Activated CD8-positive, alpha-beta memory T cell treated with anti-CD3 and anti-CD28 coated beads, Interleukin-2, amount 50 U/mL, for 1 hour (primary cell): ENCODE measurements around the gene MSANTD2.

ENCODE experiments used
- DNase-seq: peaks from one replicate; pipeline ENCODE4 v3.0.0-alpha.2; 2020; ENCODE audit errors: extremely low read depth

Gene MSANTD2

DNA sequence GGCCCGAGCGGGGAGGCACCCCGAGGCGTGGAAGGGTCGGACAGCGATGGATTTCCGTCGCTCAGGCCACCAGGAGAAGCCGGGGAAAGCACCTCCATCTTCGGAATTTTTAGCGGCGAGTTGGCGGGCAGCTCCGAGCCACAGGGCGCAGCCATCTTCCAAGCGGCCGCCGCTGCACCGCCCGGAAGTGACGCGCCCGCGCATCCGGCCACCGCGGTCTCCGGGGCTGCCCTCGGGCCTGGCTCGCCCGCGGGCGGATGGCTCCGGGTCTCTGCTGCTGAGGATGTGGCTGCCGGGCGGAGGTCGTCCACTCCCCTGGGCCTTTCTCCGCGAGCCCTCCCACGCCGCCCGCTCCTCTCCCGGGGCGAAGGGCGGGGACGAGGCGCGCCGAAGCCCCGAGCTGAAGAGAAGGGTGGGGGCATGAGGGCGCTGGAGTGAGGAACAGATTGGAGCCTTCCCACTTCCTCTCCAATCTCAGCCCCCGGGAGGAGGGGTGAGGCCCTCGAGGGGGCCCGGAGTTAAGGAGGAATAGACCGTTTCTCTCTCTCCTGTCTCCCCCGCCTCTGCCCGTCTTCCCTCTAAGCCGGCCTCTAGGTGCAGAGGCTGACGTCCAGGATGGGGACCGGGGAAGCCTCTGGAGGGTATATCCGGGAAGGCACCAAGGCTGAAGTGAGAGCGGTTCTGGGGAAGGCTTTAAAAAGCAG, at the start of gene MSANTD2:
Gene MSANTD2, minus strand, starts transcription at position 181 of the 704 bp plus-strand sequence. Its CDS starts 26 bp downstream, at position 155.
- DNase-seq = peak; percentile 17

DNA sequence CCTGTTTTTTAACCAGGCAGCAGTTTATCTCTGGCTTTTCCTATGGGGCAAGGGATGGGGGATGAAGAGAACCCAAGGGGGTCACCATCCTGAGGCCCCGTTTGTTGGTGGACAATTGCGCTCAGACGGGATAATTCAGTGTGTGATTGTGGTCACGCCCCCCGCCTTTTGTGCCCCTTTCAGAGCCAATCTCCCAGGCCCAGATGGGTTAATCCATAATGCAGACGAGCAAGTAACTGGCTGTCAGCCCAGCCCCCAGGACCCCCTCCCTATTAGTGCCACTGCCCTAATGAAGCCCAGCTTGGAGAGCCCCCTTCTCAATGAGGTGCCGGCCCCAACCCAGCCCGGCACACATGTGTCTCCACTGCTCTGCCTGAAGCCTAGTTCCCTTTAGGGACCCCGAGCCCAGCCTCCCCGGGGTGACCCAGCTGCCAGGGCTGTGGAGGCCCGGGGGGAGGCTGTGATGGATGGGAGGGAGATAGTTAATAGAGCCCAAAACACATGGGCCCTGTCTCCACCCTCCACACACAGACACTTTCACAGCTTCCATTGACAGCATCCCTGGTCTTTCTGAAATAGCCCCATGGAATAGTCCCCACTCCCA, 46.0 kb upstream of the MSANTD2 start:
- no peak for DNase-seq

DNA sequence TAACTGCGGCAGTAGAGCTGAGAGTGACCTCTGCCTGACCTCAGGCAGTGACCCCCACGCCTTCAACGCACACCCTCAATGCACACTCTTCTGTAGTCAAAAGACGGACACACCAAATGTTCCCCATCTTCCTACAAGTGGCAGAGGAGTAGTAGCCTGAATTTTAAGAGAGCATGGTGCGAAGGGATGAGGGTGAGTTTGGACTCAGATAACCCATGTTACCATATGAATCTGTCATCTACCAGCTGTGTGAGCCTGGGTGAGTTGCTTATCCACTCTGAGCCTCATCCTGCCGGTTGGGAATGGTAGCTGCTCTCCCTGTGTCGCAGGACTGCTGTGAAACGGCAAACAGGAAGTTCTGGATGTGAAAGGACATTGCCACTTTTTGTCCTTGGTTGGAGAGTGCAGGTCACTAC, 44.5 kb upstream of the MSANTD2 start:
- no peak for DNase-seq

DNA sequence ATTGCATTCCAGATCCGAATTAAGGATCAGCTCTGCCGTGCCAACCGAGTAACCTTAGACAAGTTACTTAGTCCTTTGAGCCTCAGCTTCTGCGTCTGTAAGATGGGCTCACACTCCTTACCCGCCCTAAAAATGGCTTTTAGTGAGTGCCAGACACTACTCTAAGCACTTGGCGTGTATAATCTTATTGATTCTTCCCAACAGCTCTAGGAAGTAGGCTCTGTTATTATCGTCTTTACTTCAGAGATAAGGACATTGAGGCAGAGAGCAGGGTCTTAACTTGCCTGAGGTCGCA, 43.4 kb upstream of the MSANTD2 start:
- no peak for DNase-seq

DNA sequence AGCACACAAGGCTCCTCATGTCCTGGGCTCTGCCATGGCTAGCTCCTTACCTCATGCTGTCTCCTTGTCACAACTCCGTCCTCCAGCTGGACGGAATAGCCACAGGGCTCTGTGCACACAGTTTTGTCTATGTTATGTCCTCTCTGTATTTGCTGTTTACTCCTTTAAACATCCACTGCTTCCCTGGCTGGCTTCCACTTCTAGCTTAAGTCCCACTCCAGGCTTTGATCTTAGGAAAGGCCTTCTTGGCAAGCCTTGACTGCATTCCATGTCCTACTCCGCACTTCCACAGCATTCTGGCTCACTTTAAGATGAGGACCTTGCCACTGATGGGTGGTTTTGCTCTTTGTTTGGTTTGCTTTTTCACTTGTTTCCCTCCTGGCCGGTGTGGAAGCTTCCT, 42.1 kb upstream of the MSANTD2 start:
- no peak for DNase-seq

DNA sequence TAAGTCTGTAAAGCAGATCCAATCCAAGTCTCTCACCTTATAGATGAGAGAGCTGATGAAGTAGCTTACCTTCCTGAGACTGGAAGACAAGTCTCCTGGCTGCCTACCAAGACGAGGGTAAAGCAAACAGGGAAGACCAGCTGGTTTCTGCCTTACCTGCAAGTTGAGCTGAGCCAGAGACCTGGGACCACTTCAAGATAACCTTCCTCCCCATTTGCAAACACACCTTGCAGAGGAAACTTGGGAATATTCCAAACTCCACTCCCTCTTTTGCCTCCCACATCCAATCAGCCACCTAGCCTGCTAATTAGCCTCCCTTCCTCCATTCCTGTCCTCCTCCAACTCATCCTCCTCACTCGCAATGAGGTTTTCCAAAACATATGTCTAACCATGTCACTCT, 41.6 kb upstream of the MSANTD2 start:
- no peak for DNase-seq

DNA sequence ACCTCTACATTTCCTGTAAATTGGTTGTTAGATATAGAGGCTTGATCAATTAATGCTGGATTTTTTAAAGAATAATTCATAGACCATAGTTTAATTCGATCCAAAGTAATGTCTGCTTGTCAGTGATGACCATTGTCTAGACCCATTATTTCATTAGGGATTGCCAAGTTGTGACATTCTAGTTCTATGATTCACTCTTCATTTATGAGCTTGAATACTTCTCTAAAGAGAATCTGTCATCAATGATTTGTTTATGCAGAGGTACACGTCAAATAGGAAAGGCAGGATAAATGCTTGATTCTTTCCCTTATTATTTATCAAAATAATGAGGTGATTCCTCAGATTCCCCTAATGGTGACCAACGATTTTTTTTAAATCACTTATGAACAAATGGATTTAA, 41.0 kb upstream of the MSANTD2 start:
- no peak for DNase-seq

DNA sequence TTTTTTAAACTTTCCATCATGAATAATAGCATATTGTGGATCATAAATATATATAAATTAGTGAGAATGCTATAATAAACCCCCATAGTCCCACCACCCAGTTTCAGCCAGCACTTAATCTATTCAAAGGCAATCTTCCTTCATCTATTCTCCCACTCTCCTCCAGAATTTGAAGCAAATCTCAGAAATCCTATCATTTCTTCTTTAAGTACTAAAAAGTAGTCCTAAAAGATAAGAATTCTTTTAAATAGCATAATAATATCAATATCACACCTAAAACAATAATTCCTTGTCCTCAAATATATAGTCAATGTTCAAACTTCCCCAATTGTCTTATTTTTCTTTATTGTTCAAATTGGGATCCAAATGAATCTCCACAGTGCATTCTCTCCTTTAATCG, 40.5 kb upstream of the MSANTD2 start:
- no peak for DNase-seq

DNA sequence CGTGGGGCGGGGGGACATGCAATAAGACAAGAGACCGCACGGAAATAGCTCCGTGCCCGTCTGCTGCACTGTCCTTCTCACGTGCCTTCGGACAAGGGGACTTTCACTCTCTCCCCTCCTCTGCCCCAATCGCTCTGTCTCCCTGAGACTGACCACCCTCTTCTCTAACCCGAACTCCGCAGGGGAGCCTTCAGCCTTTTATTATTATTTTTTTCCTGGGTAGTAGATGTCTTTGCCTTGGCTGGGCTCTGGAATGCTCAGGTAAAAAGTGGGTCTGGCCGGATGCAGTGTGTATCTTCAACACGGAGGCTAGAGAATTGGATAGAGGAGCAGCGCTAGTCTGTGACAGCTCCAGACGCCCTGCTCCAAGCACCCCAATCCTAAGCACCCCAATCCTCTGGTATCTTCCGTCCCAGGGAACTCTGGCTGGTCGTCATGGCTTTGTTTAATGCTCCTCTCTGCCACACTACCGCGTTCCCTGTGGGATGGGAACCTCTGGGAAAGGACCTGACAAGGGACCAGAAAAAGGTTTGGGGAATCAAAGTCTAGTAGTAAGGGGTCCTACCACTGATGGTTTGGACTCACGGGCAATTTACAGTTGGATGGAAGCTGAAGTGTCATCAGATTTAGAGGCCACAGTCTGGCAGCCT, 39.9 kb upstream of the MSANTD2 start:
- DNase-seq = no peak

DNA sequence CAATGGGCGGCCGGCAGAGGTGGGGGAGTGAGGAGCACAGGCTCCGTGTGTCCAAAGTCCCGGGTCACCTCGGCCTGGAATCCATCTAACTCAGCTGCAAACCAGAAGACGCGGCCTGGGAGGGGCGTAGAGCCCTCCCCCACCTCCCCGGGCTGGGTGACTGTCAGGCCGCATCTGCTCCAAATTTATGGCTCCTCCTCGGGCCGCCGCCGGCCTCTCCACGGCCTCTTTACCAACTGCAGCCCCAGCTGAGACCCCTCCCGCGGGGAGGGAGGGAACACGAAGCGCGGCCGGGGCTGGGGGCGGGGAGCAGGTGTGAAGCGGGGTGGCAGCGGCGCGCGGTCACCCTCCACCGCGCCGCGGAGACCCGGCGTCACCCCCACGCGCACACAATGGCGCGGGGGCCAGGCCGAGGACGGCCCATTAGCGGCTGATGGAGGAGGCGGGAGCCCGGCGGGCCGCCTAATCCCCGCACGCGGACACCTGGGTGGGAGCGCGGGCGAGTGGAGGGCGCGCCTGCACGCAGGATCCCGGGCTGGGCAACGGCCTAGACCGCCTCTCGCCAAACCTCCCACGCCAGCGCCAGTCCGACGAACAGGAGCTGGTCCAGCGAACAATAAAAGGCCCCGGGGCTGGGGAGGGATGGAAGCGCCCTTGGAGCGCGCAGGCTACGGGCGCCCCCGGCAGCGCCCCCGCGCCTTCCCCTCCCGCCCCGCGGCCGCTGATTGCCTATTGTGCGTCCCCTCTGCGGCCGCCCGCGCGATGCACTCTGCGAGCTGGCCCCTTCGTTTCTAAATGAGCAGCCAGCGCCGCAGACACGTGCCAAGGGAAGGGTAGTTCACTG, 39.1 kb upstream of the MSANTD2 start:
- no peak for DNase-seq

DNA sequence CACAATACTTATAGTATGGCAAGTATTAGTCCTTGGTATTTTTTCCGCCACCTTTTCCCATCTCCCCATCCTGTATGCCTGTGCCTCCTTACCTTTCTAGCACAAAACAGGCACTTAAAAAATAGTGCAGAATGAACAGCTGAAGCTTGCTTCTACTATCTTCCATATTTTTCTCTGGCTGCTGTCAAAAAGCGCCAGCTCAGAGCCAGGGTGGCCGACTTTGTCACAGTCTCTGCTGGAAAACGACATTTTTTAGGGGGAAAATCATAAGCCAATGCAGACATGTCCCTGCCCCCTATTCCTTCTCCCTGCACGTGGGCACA, 38.6 kb upstream of the MSANTD2 start:
- DNase-seq = no peak

DNA sequence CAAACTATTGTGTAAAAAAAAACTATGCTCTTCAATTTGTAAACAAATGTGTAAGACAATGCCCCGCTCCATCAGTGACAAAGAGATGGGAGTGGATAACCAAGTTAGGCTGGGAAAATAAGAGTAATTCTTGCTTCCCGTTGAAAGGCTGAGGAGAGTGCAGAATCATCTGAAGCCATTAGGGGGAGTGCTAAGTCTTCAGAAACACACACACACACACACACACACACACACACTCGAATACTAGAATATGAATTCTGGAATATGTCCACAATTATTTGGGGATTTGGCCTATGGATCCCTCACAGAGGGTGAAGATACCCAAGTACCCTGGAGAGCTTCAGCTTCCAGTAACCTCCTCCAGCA, 37.3 kb upstream of the MSANTD2 start:
- no peak for DNase-seq

DNA sequence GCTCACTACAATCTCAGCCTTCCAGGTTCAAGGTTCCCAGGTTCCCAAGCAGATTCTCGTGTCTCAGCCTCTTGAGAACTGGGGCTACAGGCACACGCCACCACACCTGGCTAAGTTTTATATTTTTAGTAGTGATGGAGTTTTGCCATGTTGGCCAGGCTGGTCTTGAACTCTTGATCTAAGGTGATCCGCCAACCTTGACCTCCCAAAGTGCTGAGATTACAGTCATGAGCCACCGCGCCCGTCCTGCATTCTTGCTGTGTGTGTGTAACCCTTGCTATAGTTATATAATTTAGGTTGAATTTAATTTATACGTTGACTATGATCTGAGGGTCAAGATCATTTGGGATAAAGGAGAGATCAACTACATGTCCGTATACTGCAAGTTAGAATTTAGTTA, 35.7 kb upstream of the MSANTD2 start:
- no peak for DNase-seq

DNA sequence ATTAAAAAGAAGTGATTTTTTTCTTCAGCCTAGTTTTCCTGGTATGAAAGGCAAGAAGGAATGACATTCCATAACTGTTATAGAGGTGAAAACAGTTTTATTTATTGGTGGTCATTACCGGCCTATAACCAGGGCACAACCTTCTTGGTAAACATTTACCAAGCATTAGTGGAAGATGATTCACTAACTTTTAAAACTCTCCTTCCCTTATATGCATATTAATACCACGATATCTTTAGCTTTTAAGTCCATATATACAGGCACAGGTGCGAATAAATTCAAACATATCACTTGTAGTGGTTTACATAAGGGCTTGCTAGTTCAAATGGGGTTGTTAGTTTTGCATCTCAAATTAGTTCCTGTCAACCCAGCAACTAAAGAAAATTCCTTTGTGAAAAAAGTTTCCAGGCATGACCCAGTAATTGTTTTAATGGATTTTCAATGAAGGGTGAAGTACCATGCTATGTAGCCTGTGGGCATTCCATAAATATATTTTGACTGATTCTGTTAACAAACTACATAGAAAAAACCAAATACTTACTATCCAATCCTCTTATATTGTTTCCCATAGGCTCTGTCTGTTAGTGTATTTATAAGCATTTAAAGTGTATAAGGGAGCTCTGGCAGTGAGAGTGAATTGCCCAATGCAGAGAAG, 34.4 kb upstream of the MSANTD2 start:
- DNase-seq = no peak

DNA sequence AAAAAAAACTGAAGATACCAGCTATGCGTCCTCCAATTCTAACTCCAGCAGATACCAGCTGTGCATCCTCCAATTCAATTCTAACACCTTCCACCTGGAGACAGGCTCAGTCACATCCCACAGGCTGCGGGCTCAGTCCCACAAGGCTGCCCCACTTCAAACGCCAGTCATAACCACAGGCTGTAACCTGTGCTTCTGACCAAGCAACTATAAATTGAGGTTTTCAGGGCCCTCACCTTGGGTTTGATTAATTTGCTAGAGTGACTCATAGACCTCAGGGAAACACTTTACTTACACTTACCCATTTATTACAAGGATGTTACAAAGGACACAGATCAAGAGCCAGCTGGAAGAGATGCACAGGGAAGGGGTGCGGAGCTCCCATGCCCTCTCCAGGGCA, 32.4 kb upstream of the MSANTD2 start:
- DNase-seq = no peak

DNA sequence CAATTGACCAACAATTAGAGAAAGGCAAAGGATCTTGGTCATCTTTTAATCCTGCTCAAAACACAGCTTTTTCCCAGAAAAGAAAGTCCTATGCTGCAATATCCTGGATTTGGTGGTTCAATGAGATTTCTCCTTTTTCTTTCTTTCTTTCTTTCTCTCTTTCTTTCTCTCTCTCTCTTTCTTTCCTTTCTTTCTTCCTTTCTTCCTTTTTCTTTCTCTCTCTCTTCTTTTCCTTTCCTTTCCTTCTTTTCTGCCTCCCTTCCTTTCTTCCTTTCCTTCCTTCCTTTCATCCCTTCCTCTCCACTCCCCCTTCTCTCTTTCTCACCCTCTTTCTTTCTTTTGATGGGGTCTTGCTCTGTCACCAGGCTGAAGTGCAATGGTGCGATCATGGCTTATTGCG, 31.7 kb upstream of the MSANTD2 start:
- no peak for DNase-seq

DNA sequence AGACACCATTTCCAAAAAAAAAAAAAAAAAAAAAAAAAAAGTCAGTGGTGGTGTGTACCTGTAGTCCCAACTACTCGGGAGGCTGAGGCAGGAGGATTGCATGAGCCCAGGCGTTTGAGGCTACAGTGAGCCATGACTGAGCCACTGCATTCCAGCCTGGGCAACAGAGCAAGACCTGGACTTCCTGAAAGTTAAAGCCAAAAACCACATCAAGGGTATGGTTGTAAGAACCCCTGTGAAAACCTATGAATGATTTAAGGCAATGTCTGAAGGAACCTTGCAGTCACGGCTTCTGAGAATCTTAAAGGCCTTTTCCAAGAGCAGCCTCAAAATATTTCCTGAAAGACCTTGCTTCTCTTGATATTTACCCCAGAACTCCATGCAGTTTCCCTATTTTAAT, 30.5 kb upstream of the MSANTD2 start:
- DNase-seq = no peak

DNA sequence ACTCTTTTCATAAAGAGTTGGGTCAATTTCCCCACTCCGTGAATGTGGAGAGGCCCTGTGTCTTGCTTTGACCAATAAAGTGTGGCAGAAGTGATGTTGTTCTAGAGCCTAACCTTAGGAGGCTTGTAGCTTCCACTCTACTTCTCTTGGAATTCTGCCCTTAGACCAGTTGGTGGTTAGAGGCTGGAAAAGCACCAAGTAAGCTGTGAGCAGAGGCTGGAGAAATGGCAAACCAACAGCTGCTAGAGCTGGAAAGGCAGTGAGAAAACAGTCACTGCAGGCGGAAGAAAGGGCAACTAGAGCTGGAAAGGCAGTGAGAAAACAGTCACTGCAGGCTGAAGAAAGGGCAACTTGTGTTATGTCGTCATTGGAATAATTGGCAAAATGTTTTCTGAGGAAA, 29.8 kb upstream of the MSANTD2 start:
- no peak for DNase-seq

DNA sequence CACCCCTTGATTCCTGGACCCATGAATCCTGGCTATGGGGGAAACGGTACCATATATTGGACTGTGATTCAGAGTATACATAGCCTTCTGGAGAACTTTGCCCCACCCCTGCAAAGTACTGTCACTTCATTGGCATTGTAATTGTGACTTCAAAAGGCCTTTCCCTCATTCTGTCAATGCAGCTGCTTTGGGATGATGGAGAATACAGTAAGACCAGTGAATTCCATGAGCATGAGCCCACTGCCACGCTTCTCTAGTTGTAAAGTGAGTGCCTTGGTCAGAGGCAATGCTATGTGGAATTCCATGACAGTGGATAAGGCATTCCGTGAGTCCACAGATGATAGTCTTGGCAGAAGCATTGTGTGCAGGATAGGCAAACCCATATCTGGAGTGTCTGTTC, 25.7 kb upstream of the MSANTD2 start:
- DNase-seq = no peak

DNA sequence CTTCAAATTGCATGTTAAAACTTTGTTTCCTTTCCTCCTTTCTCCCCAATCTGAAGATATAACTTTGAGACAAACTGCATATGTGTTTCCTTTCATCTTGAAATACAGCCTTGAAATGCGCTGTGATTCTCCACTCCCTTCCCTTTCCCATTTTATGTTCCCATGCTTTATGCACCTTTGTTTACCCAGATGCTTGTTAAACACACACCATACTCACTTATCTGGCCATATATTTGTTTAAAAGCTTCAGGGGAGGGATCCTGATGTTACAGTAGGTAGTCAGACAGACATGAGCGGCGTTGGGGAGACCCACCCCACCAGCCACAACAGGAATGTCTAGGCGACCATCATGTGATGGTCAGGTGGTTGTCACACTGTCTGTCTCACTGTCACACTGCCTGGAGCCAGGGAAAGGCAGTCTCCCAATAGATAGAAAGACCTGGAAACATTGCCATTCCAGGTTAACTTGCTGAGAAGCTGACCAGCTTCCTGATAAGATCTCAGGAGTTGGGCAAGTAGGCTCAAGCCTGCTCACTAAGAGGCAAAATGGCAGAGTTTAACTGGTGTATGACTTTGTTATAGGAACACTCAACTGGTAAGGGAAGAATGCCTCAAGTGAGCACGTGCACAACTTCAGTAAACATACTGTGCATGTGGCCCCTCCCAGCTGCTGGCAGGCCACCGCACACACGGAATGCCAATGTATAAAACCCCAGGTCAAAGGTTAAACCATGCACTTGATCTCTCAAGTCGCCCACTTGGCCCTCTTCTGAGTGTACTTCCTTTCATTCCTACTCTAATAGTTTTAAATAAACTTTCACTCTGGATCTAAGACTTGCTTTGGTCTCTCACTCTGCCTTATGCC, 23.5 kb upstream of the MSANTD2 start:
- no peak for DNase-seq

DNA sequence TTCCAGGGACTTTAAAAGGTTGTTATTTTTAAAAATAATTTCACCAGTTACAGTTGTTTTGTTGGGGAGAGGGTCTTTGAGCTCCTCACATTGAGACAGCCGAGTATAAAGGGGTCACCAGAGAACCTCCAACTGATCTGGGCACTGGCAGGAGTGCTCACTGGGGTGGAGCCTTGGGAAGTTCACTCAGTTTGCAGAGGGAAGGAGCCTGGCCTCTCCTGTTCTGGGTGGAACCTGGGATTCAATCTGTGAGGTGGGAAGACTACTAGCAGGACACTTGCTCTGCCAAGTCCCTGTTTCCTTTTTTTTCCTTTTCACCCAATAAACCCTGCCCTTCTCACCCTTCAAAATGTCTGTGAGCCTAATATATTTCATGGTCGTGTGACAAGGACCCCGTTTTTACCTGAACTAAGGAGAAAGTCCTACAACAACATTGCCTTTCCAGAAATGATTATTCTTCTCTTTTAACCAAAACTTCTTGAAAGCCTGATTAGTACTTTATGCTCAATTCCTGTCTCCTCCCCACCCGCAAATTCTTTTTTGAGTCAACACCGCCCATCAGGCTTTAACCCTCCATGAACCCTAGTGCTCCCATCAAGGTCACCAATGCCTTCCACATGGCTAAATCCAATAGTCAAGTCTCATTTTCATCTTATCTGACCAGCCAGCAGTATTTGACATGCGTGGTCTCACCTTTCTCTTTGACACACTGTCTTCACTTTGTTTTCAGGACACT, 22.0 kb upstream of the MSANTD2 start:
- DNase-seq = no peak
